ENCODE measurements around the gene GDF9. TPM values are rescaled to one million over a fixed set of nuclear protein-coding genes. Genes with fewer than 3 reads are reported as not detected.

Gene GDF9
- total RNA-seq, 1 experiment from 2014 or later: 0.24 TPM

DNA sequence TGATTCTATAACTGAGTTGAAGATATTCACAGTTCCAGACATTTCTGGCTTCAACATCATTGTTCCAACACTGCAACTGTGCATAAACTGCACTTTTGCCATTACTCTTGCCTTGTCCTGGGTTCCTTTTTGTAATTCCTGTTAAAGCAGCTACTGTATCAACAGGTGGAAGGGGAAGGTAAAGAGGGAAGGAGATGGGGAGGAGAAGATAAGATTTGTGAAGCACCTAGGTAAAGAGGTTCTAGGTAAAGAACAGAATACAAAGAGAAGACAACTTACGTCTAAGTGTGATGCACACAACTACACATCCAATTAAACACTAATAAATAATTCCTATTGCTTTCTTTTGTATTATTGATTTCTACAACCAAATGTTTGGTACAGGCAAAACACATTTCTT is 43.4 kb upstream of the GDF9 start:
- no CpG with 5 or more reads among the region's 1 CpG for WGBS (ENCODE audit: extremely low coverage, insufficient read length, low lambda C conversion rate)
- Histone ChIP-seq H2AFZ (ENCODE audit: low read length) (no peak overlapping the region), H4K91ac (ENCODE audit: insufficient read length, low read depth, low read length) (no peak overlapping the region), H4K8ac (replicated peaks; ENCODE audit: insufficient read length, low read depth, low read length) (no peak overlapping the region), H2BK12ac (ENCODE audit: insufficient read length, low read depth, low read length) (no peak overlapping the region), H4K20me1 (ENCODE audit: control insufficient read depth, insufficient read depth, insufficient read length) (no peaks in the 10 kb centered on the region), H3K23me2 (ENCODE audit: insufficient read length, low read depth, low read length, poor library complexity, severe bottlenecking) (no peaks in the 10 kb centered on the region), H3K4ac (ENCODE audit: low read depth, low read length) (no peak overlapping the region), H2BK120ac (ENCODE audit: low read depth, low read length, poor library complexity, severe bottlenecking) (no peak overlapping the region), H3K79me1 (ENCODE audit: insufficient read depth, low read depth, low read length, poor library complexity, severe bottlenecking) (peaks cover 7% of the 10 kb centered on the region), H2BK5ac (ENCODE audit: insufficient read length, low read length) (no peak overlapping the region), H3K9ac (ENCODE audit: extremely low read depth, insufficient read length, low read length) (no peak overlapping the region), H3K4me1 (ENCODE audit: insufficient read depth, low read length) (no peaks in the 10 kb centered on the region), H3K23ac (ENCODE audit: insufficient read length, low read depth, low read length) (no peak overlapping the region), H4K5ac (ENCODE audit: insufficient read length, low read depth, low read length) (no peak overlapping the region), H3K9me3 (ENCODE audit: control insufficient read depth, low read depth, low read length) (no peaks in the 10 kb centered on the region), H3K79me2 (ENCODE audit: insufficient read depth, low read length) (no peaks in the 10 kb centered on the region; the same call in 1 of the 2 replicates), H3K27ac (ENCODE audit: insufficient read length, low read depth, low read length) (no peak overlapping the region), H3K14ac (ENCODE audit: insufficient read depth, low read length) (no peak overlapping the region), H3T11ph (ENCODE audit: low read length) (no peak overlapping the region), H2BK20ac (ENCODE audit: low read depth, low read length, poor library complexity, severe bottlenecking) (no peak overlapping the region), H2AK5ac (ENCODE audit: insufficient read length, low read length) (no peak overlapping the region), H2BK15ac (ENCODE audit: low read depth, low read length) (no peak overlapping the region), H3K18ac (ENCODE audit: insufficient read length, low read depth, low read length) (no peak overlapping the region), H3K27me3 (ENCODE audit: insufficient read depth, low read length) (no peaks in the 10 kb centered on the region), H3K56ac (ENCODE audit: insufficient read length, low read depth, low read length) (no peak overlapping the region), H3K4me2 (ENCODE audit: insufficient read depth, insufficient read length, low read length) (no peak overlapping the region)
- Mint-ChIP-seq H3K4me3 (no peak overlapping the region), H3K4me1 (peaks cover 7 to 9% of the 10 kb centered on the region in 2 experiments), H3K9me3 (no peaks in the 10 kb centered on the region), H3K36me3 (ENCODE audit: insufficient read depth in 1 of 3, low read depth in 3 of 3) (peaks cover 10 to 29% (median 19%) of the 10 kb centered on the region in 3 experiments; a peak in 6 of 7 replicates), H3K27me3 (ENCODE audit: low read depth) (no peaks in the 10 kb centered on the region), H3K27ac (no peak overlapping the region)
- TF ChIP-seq, protein P1, sequence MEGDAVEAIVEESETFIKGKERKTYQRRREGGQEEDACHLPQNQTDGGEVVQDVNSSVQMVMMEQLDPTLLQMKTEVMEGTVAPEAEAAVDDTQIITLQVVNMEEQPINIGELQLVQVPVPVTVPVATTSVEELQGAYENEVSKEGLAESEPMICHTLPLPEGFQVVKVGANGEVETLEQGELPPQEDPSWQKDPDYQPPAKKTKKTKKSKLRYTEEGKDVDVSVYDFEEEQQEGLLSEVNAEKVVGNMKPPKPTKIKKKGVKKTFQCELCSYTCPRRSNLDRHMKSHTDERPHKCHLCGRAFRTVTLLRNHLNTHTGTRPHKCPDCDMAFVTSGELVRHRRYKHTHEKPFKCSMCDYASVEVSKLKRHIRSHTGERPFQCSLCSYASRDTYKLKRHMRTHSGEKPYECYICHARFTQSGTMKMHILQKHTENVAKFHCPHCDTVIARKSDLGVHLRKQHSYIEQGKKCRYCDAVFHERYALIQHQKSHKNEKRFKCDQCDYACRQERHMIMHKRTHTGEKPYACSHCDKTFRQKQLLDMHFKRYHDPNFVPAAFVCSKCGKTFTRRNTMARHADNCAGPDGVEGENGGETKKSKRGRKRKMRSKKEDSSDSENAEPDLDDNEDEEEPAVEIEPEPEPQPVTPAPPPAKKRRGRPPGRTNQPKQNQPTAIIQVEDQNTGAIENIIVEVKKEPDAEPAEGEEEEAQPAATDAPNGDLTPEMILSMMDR (conservative IDR thresholded peaks at IDR 0.05): no peak
- no peak for DNase-seq
